Islet precursor cell (in vitro differentiated cells): Measurements from ENCODE around the gene A3GALT2.
A peak's percentile ranks its signal among the peaks of the same experiment; 100 is the strongest.
"Not testable (repeated sequence)": the region's sequence is repeated elsewhere in the genome, so short reads cannot be mapped to it uniquely, and the experiment has no call there.

Source experiments
- DNase-seq: peaks from one replicate; pipeline ENCODE4 v3.0.0-alpha.2; 2018

A3GALT2 gene

DNA sequence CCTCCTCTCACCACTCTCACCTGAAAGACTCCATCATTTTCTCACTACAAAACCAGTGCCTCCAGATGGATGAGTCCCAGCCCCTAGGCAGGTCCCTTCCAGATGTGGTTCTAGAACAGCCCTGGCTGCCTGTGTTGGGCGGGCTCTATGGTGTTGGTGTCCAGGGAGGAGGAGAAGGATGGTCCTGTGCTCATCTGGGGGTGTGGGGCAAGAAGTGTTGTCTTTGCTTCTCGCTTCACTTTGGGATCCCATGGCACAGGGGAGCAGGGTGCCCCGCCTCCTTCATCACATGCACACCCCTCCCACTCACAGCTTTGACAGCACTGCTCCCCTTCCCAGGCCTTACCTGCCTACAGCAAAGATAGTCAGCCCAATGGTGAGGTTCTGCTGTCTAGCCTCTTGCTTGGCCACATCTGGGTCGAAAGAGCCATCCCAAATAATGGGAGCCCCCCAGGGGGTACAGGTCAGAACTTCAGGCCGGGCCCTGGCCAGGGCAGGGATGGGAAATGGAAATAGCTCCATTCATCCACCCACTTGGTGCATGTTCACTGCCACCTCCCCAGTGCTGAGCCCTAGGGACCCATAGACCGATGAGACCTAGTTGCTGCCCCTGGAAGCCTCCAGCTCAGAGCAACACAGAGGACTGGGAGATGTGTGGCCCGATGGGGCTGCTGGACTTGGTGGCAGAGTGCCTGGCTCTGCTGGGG lies 9.0 kb downstream of the A3GALT2 start:
- DNase-seq, result no peak

DNA sequence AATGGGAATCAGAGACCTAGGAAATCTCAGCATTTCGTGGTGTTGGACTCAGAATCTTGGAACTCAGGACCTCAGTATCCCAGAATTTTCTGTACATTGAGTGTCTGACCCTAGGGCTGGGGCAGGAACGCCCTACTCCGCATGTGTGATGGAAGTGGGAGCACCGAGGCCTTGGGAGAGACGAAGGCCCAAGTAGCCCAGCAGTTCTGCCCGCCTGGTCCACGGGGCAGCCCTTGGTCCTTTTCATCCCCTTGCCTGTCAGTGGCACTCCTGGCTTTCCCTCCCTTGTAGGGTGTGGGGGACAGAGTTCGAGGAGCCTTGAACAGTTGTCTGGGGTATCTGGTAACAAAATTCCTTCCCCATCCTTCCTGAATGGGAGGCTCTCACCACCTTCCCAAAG lies 10.2 kb downstream of the A3GALT2 start:
- DNase-seq, result no peak

GRCh38 chr1:33309351-33309750 lies 11.5 kb downstream of the A3GALT2 start:
- DNase-seq, result not testable (repeated sequence)

DNA sequence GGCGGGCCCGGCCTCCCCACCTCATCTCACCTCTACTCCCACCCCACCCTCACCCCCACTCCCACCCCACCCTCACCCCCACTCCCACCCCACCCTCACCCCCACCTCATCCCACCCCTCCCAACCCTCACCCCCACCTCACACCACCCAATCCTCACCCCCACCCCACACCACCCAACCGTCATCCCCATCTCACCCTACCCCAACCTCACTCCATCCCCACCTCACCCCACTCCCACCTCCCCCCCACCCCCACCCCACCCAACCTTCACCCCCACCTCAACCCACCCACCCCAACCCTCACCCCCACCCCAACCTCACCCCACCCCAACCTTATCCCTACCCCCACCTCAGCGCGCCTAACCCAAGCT lies 13.4 kb downstream of the A3GALT2 start:
- DNase-seq, result no peak

DNA sequence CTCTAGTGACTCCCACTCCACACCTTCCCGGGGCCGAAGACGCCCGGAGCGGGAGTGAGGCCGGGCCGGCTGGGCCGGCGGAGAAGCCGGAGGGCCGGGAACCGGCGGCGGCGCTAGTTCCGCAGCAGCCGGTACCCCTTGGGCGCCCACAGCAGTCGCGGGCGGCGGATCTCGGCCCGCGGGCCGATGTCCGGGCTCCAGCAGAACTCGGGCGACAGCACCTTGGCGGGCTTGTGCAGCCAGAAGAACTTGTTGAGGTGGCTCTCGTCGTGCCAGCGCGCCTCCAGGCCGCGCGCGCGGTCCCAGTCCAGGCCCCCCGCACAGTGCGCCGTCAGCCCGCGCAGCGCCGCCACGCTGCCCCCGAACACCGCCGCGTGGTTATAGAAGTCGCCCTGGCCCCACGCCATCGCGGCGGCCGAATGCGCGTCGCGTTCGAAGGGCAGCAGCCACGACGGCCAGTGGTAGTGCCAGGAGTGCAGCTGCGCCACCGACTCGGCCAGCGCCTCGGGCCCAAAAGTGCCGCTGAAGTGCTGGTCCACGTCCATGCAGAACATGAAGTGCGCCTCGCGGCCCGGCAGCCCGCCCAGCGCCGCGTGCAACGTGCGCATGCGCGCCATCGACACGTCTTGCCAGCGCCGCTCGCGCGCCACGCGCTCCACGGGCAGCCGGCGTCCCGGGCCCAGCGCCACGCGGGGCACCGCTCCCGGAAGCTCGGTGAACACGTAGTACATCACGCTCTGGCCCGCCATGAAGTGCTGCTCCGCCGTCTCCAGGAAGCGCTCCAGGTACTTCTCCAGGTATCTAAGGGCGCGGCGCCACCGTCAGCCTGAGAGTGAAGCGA lies 14.0 kb downstream of the A3GALT2 start:
- no peak for DNase-seq

DNA sequence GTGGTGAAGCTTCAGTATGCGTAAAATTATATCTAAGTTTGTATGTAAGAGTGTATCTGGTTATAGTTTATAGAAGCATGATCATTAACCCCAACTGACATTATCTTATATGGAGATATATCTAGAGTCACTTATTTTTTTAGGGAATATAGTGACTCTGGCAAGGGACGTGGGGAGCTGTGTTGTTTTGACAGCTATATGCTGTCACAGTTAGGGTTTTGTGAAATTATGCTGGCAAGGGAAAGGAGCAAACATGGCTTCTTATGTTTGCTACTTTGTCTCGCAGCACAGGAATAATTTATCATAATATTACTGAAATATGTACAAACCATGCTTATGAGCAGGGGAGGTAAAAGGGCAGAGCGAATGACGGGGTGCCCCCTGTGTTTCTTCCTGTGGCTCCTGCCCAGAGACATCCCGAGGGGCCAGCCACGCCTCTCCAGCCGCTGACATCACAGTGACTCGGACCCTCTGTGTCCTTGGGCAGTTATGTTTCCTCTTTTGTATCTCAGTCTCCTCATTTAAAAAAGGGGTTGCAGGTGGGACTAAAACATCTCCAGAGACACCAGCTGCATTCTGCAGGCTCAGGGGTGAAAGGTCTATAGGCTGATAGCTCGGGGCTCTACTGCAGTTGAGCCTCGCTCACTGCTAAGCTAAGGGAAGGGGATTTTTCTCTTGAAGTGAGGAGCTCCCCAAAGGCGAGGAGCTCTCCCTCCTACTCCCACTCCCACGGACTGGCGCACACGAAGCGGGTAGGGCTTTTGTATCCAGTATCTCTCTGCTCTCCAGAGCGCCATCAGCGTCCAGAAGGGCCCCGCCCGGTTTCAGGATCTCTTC lies 14.9 kb downstream of the A3GALT2 start:
- DNase-seq, result no peak

DNA sequence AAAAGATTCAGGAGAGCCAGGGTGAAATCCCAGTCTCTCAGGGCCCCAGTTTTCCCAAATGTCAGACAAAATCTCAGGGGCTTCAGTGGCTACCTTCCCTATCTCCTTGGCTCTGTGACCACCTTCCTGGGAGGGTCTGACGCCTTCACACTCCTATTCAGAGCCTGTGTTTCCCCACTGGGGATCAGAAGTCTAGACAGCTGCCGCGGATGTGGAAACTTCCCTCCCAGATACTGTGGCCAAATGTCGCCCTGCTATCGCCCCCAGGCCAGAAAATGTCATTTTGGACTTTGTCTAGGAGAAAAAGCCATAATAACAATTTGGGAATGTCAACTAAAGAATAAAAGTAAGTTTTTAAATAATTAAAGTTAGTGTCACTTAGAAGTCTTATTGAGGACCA lies 15.9 kb downstream of the A3GALT2 start:
- no peak for DNase-seq

- no peak for DNase-seq
Measured at GRCh38 chr1:33302325-33302724, 18.6 kb downstream of the A3GALT2 start.

- peak; percentile 45 for DNase-seq
Measured at GRCh38 chr1:33301273-33301984, 19.5 kb downstream of the A3GALT2 start.

GRCh38 chr1:33300673-33301072 lies 20.2 kb downstream of the A3GALT2 start:
- DNase-seq, result no peak

DNA sequence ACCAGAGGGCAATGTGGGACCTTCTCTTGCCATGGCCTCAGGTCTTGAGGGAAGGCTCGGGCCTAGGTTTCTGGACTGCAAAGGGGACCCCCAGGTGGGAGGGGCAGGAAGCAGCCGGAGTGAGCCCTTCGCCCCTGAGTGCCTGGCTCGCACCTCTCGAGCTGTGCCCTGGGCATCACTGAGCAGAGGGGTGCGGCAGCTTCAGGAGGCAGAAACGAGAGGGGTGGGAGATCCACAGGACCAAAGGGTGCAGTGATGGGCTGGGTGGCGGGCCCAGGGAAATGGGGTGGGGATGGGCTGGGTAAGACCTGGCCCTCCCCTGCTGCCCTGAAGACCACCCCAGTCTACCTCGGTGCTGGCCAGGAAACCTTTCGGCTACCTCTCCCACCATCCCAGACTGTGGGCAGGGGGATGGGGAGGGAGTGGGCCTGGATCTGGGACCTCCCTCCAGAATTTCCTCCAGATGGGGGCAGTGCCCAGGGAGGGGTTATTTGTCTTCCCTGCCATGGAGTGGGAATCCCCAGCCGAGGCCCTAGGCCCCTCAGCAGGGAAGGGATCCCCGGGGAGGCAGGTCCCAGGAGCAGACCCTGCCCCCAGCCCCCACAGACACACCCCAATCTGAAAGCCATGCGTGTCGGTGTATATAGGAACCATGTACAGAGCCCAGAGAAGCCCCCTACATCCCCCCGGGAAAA lies 21.3 kb downstream of the A3GALT2 start:
- no peak for DNase-seq

GRCh38 chr1:33298623-33299277 lies 22.1 kb downstream of the A3GALT2 start:
- peak; percentile 81 for DNase-seq

GRCh38 chr1:33297911-33298622 lies 22.8 kb downstream of the A3GALT2 start:
- no peak for DNase-seq

DNA sequence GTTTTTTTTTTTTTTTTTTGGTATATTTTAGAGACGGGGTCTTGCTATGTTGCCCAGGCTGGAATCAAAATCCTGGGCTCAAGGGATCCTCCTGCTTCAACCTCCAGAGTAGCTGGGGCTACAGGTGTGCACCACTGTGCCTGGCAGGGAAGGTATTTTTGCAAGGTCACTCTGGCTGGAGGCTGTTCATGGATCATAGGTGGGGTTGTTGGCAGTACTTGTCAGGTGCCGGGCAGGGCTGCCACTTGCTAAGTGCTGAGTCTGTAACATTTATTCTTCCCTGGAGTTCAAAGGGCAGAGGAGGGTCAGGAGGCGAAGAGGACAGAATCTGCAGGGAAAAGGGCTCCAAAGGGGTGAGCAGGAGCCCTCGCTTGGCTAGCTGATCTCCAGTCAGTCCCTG lies 24.1 kb downstream of the A3GALT2 start:
- DNase-seq, result no peak

GRCh38 chr1:33296082-33296458 lies 24.8 kb downstream of the A3GALT2 start:
- no peak for DNase-seq

- DNase-seq, result peak; percentile 90
Measured at GRCh38 chr1:33295450-33296081, 25.3 kb downstream of the A3GALT2 start.

- DNase-seq, result no peak
Measured at GRCh38 chr1:33295023-33295422, 25.9 kb downstream of the A3GALT2 start.

DNA sequence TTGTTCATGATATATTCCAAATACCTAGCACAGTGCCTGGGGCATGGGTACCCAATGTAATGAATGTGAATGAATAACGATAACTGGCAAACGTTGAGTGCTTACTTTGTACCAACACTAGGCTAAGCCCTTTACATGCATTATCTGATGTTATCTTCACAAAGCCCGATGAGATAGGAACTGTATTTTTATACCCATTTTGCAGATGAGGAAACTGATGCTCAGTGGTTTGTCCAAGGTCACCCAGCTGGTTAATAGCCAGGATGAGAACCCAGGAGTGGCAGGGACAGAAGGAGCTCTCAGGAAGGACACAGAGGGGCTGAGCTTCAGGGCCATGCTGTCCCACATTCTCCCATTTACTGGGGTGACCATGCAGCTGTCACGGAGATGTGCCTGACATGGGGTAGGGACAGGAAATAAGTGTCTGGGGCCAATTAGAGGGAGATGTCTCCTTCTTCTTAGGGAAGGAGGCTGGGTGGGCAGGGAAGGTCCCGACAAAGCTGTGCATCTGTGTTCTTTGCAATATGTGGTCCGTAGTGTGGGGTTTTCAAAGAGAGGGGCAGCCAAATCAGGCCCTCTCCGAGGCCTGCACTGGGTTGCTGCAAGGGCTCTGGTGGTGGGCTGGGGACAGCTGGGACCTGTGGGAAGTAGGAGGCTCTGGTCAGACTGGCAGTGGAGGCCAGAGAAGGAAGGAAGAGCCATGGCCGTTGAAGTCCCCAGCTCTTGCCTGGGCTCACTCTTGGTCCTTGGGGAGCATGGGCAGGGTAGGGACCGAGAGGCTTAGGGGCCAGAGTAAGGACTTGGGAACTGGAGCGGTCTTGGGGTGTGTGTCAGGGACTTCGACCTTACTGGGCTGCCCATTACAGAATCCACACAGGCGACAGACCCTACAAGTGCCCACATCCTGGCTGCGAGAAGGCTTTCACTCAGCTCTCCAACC lies 26.6 kb downstream of the A3GALT2 start:
- DNase-seq, result no peak

GRCh38 chr1:33292726-33293340 lies 28.1 kb downstream of the A3GALT2 start:
- no peak for DNase-seq
